Heart right ventricle (tissue), 16 donors: ENCODE data around the gene WTIP. TPM values are rescaled to one million over a fixed set of nuclear protein-coding genes. Genes with fewer than 3 reads are reported as not detected.
A peak's percentile ranks its signal among the peaks of the same experiment; 100 is the strongest.
"Not testable (repeated sequence)": the region's sequence is repeated elsewhere in the genome, so short reads cannot be mapped to it uniquely, and the experiment has no call there.

Source experiments
- ATAC-seq, 8 donors: fragments of 200-7000 bp; cut with Tn5 transposase; one replicate each; pipeline ENCODE4 v1.9.1; 2020; ENCODE audit warnings: mild to moderate bottlenecking in 8 of 8, moderate library complexity in 8 of 8, moderate number of reproducible peaks in 1 of 8
- DNase-seq, 2 donors: peaks; one replicate each; pipeline ENCODE4 v3.0.0-alpha.2; 2020
- H3K27ac ChIP-seq, 10 donors: fragments of 200-600 bp; sonication (generic) in 2 of 10; one replicate each; pipeline versions ENCODE4 v1.5.0 to v1.8.0; 2020 to 2022; ENCODE audit warnings: mild to moderate bottlenecking in 3 of 10
- H3K27me3 ChIP-seq, 7 donors: fragments of 200-600 bp; one replicate each; pipeline ENCODE4 v1.8.0; 2021 to 2022; ENCODE audit warnings: mild to moderate bottlenecking in 2 of 7
- H3K36me3 ChIP-seq, 9 donors: fragments of 200-600 bp; sonication (generic) in 1 of 9; one replicate each; pipeline versions ENCODE4 v1.5.0 to v1.8.0; 2020 to 2022; ENCODE audit warnings: mild to moderate bottlenecking in 2 of 9
- H3K4me1 ChIP-seq, 9 donors: fragments of 200-600 bp; sonication (generic) in 1 of 9; one replicate each; pipeline versions ENCODE4 v1.5.0 to v1.8.0; 2020 to 2022; ENCODE audit warnings: mild to moderate bottlenecking in 4 of 9
- H3K4me3 ChIP-seq, 10 donors: fragments of 200-600 bp; sonication (generic) in 2 of 10; one replicate each; pipeline versions ENCODE4 v1.5.0 to v1.8.0; 2020 to 2022; ENCODE audit warnings: mild to moderate bottlenecking in 7 of 10, moderate library complexity in 2 of 10
- H3K9me3 ChIP-seq, 11 donors: fragments of 200-600 bp in 10 of 11; sonication (generic) in 2 of 11; one replicate each; pipeline versions ENCODE4 v1.5.0 to v1.8.0; 2013 to 2022; ENCODE audit warnings: mild to moderate bottlenecking in 2 of 11, control low read depth in 1 of 11, moderate library complexity in 1 of 11
- WGBS, 2 donors: extraction: QIAGEN DNeasy Blood & Tissue Kit; methylation state at CpG; one replicate each; pipeline ENCODE4 v1.1.7; 2013; ENCODE audit warnings: inconsistent platforms in 1 of 2; 5-methylcytosine and 5-hydroxymethylcytosine counted together
- intact Hi-C, 10 donors: fragments of 100-400 bp; cut with DNase I; formaldehyde crosslinking; loops; one replicate each; pipeline versions ENCODE4 v1.11.1 to v1.14.2; 2022
- polyA plus RNA-seq, 2 donors: library from polyadenylated mRNA; stranded (reverse); fragments of 200-250 nt; gene quantifications; one replicate each; pipeline ENCODE4 v1.2.3, GENCODE V29; 2013
- total RNA-seq, 10 donors: library from RNA; stranded (reverse); fragmentation: NEBNext Ultra II Directional in 3 of 10; extraction: Animal tissue kit (Norgen Biotek cat#: 25700) in 3 of 10; gene quantifications; one replicate each; pipeline versions ENCODE4 v1.2.1 to v1.2.4, GENCODE V29; 2021 to 2023
- TF ChIP-seq, protein P1 (sequence below), 9 donors: fragments of 200-600 bp; sonication (generic) in 2 of 9; IDR thresholded peaks; one replicate each; pipeline versions ENCODE4 v1.5.0 to v1.8.0; 2021 to 2022; ENCODE audit warnings: antibody characterized with exemption in 9 of 9, mild to moderate bottlenecking in 5 of 9, moderate library complexity in 1 of 9
- donor health status: Arrhythmogenic right ventricular cardiomyopathy.
- donor health status: ischemic (EF 13 %, LVEDD 7.1; RV severe dilation, severe dysfunction).
- donor health status: healthy with polysubstance abuse.
- donor health status: DM: no; HTN: yes; CAD: no.
- donor health status: DM: no; HTN: no; CAD: no.
- donor health status: ischemic (EF 25% LVEDD 6.9; RV normal size, moderate dysfunction).
- donor health status: ischemic (EF 25% LVEDD 5.7; RV mildly dilated, moderate dysfunction).
- donor health status: healthy.
- donor health status: DM: yes; HTN: yes; CAD: no.
- donor health status: Ischemic cardiomyopathy.
- donor health status: ischemic (EF 35%, LVEDD 5.7; RV mildly dilated, moderate dysfunction).
- donor health status: nonischemic (EF 11% LVEDD 7.7; RV severe dilation, severe dysfunction).
- donor health status: DM: yes; HTN: yes; CAD: no.
- donor health status: PGD.
- donor health status: ischemic (EF 29% LVEDD 5.4; RV normal size, mild dysfunction).
- donor health status: nonischemic (EF 23%, LVEDD 6.1; RV moderate dilation, normal function).

Gene WTIP
- total and polyA plus RNA-seq, 12 donors = 4.8 to 30.0 (median 22.7) TPM

DNA sequence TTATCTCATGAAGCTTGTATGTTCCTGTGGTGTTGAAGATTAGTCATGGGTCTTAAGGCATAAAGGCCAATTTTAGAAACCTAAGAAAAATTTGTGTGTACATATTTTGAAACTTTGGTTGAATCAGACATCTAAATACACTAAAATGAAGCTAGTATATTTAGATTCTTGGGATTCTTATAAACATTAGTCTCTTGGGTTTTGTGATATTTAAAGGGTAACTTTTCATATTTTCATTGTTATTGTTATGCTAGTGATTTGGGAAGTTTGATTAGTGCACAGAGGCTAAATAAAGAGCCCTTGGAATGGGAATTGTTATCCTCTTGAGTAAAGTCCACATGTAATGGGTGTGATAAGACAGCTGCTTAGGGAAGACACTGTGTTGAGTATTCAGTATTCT, 28.8 kb upstream of the WTIP start:
- TF ChIP-seq, protein P1, sequence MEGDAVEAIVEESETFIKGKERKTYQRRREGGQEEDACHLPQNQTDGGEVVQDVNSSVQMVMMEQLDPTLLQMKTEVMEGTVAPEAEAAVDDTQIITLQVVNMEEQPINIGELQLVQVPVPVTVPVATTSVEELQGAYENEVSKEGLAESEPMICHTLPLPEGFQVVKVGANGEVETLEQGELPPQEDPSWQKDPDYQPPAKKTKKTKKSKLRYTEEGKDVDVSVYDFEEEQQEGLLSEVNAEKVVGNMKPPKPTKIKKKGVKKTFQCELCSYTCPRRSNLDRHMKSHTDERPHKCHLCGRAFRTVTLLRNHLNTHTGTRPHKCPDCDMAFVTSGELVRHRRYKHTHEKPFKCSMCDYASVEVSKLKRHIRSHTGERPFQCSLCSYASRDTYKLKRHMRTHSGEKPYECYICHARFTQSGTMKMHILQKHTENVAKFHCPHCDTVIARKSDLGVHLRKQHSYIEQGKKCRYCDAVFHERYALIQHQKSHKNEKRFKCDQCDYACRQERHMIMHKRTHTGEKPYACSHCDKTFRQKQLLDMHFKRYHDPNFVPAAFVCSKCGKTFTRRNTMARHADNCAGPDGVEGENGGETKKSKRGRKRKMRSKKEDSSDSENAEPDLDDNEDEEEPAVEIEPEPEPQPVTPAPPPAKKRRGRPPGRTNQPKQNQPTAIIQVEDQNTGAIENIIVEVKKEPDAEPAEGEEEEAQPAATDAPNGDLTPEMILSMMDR (IDR thresholded peaks at IDR 0.05) = no peak

DNA sequence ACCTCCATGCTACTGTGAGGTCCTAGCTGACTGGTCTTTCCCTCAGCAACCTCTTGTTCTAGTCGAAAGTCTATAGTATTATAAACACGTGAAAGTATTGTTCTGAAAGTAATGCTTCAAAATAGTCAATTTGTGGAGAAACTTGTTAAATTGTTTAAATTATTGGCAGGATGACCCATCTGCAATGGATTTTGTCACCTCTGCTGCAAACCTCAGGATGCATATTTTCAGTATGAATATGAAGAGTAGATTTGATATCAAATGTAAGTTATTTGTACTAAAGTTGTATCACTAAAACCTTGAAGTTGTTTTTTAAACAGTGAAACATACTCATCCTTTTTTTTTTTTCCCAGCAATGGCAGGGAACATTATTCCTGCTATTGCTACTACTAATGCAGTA, 27.5 kb upstream of the WTIP start:
- H3K36me3 ChIP-seq = peaks cover 0 to 97% (median 54%) of the 10 kb centered on the region in 9 donors

More for the DNA sequence above, 28.8 kb upstream of the WTIP start:
- Histone ChIP-seq H3K4me1 (peaks cover 0 to 24% (median 0%) of the 10 kb centered on the region in 9 donors), H3K27ac (peak overlapping the region in 2 of 10 donors; percentile 0 to 24), H3K4me3 (no peak overlapping the region), H3K36me3 (peaks cover 0 to 100% (median 55%) of the 10 kb centered on the region in 9 donors), H3K27me3 (no peaks in the 10 kb centered on the region), H3K9me3 (no peaks in the 10 kb centered on the region)
- intact Hi-C loops = no loop called here
- DNase-seq (no peak), ATAC-seq (peak in 2 of 8 donors; percentile 30 to 60)

DNA sequence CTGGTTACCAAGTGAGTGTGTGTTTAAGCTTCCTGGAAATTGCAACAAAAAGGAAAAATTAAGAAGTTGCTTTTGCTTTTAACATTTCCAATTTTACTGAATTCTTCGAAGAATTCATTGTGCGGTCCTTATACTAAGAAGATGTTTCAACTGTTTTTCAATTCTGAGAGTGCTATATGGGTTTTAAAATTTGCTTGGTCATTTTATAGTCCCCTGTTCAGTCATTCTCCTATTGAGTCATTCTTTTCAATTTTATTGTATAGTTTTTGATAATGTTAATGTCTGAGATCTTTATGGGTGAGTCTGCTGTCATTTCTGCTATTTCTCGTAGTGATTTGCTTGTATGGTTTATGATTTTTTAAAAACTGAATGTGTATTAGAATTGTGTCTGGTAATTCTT, 26.9 kb upstream of the WTIP start:
- no peak overlapping the region for H3K27ac ChIP-seq

More for the DNA sequence above, 27.5 kb upstream of the WTIP start:
- Histone ChIP-seq H3K9me3 (no peaks in the 10 kb centered on the region), H3K27ac (no peak overlapping the region), H3K4me3 (no peak overlapping the region), H3K27me3 (no peaks in the 10 kb centered on the region), H3K4me1 (peaks cover 0 to 28% (median 6%) of the 10 kb centered on the region in 9 donors)
- 88 to 91% methylated on average over 2 of the region's 2 CpGs for WGBS, 2 donors
- intact Hi-C loops = no loop called here
- DNase-seq (no peak), ATAC-seq (no peak)
- TF ChIP-seq, protein P1 (IDR thresholded peaks at IDR 0.05) = no peak

DNA sequence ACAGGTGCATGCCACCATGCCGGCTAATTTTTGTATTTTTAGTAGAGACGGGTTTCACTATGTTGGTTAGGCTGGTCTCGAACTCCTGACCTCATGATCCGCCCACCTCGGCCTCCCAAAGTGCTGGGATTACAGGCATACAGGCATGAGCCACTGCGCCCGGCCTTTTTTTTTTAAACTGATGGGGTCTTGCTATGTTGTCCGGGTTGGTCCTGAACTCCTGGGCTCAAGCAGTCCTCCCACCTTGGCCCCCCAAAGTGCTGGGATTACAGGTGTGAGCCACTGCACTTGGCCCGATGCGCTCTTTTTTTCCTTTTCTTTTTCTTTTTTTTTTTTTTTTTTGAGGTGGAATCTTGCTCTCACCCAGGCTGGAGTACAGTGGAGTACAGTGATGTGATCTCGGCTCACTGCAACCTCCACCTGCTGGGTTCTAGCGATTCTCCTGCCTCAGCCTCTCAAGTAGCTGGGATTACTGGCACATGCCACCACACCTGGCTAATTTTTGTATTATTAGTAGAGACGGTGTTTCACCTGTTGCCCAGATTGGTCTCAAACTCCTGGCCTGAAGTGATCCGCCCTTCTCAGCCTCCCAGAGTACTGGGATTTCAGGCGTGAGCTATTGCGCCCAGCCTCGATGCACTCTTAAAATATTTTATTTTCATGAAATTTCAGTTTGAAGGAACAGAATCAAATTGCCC, 25.6 kb upstream of the WTIP start:
- not testable (repeated sequence) for H3K9me3 ChIP-seq, DNase-seq, H3K4me3 ChIP-seq, H3K27ac ChIP-seq, H3K27me3 ChIP-seq, ATAC-seq
- WGBS, 2 donors = 92% methylated on average over 17 of the region's 17 CpGs
- intact Hi-C loops = loop anchor here in 1 of 10 donors (2.0 kb wide), 1 partner anchor 31 kb away; no protein-coding TSS in a partner anchor
- peaks cover 0 to 97% (median 54%) of the 10 kb centered on the region in 9 donors for H3K36me3 ChIP-seq
- peaks cover 0 to 42% (median 23%) of the 10 kb centered on the region in 9 donors for H3K4me1 ChIP-seq

More for the DNA sequence above, 26.9 kb upstream of the WTIP start:
- DNase-seq (no peak), ATAC-seq (no peak)
- Histone ChIP-seq H3K4me1 (peaks cover 0 to 34% (median 10%) of the 10 kb centered on the region in 9 donors), H3K9me3 (no peaks in the 10 kb centered on the region), H3K4me3 (no peak overlapping the region), H3K36me3 (peaks cover 0 to 97% (median 56%) of the 10 kb centered on the region in 9 donors), H3K27me3 (no peaks in the 10 kb centered on the region)
- TF ChIP-seq, protein P1 (IDR thresholded peaks at IDR 0.05) = no peak
- whole genome bisulfite sequencing, 2 donors = 95 to 96% methylated on average over 3 of the region's 3 CpGs
- intact Hi-C loops = no loop called here

DNA sequence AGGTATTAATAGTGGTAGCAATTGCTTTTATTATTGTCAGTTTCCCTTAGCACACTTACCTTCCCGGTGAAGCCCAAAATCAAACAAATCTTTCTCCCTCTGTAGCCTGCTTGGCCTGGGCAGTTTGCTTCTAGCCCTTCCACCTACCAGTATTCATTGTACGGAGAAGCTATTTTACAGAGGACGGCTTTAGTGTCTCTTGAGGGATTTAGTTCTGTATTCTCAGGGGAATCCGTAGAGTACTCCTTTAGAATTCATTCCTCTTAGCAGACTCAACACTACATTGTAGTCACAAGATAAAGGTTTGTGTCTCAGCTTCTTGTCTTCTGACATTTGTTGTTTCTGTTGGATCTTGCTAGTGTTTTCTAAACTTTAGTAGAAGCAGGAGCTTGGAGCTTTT, 24.1 kb upstream of the WTIP start:
- no peak for ATAC-seq
- Histone ChIP-seq H3K9me3 (no peaks in the 10 kb centered on the region), H3K36me3 (peaks cover 0 to 97% (median 42%) of the 10 kb centered on the region in 9 donors), H3K4me1 (peaks cover 8 to 57% (median 38%) of the 10 kb centered on the region in 9 donors), H3K27ac (no peak overlapping the region), H3K27me3 (no peaks in the 10 kb centered on the region), H3K4me3 (no peak overlapping the region)
- intact Hi-C loops = loop anchor here in 1 of 10 donors (2.0 kb wide), 1 partner anchor 29 kb away; no protein-coding TSS in a partner anchor
- no peak for DNase-seq
- WGBS, 2 donors = 60 to 63% methylated on average over 4 of the region's 4 CpGs
- TF ChIP-seq, protein P1 (IDR thresholded peaks at IDR 0.05) = no peak
